Caco-2 (cell line): ENCODE data around the gene PHLPP1. TPM values are rescaled to one million over a fixed set of nuclear protein-coding genes. Genes with fewer than 3 reads are reported as not detected.
A peak's percentile ranks its signal among the peaks of the same experiment; 100 is the strongest.
"Not testable (repeated sequence)": the region's sequence is repeated elsewhere in the genome, so short reads cannot be mapped to it uniquely, and the experiment has no call there.

ENCODE experiments used
- BruUV-seq: library from RNA; stranded (reverse); fragments of 400-500 nt; replicated peaks from 2 replicates; lab custom pipeline; 2021; lab: Mats Ljungman, UMichigan
- CTCF ChIA-PET: fragments of 300-600 bp; sonication (Branson Sonifier 250); formaldehyde crosslinking; loops from one replicate; lab custom pipeline; 2022; ENCODE audit warnings: antibody characterized with exemption; lab: Charles Lee
- POLR2A ChIA-PET: fragments of 300-600 bp; sonication (Branson Sonifier 250); formaldehyde crosslinking; loops from one replicate; lab custom pipeline; 2022; ENCODE audit warnings: antibody characterized with exemption; lab: Charles Lee
- DNase-seq, 2 experiments: peaks; one replicate each; pipeline versions ENCODE4 v3.0.0 to v3.0.0-alpha.2; 2020 to 2022
- H3K27me3 ChIP-seq: replicated peaks from 2 replicates; pipeline ENCODE4 v1.6.0; 2011; ENCODE audit warnings: low read length; ENCODE audit not compliant: control insufficient read depth, insufficient read depth
- H3K36me3 ChIP-seq: 2 replicates; pipeline ENCODE4 v1.5.1; 2011; ENCODE audit warnings: low read length; ENCODE audit not compliant: control insufficient read depth, insufficient read depth
- H3K4me1 ChIP-seq: fragments of 250-450 bp; sonication (Bioruptor Pico); 2 replicates; pipeline ENCODE4 v1.5.1; 2020; ENCODE audit warnings: mild to moderate bottlenecking
- H3K4me3 ChIP-seq: 2 replicates; pipeline ENCODE4 v1.5.1; 2011; ENCODE audit warnings: low read depth, mild to moderate bottlenecking, control low read depth, low read length
- H3K9me3 ChIP-seq: fragments of 250-450 bp; sonication (Bioruptor Pico); 2 replicates; pipeline ENCODE4 v1.5.1; 2020; ENCODE audit warnings: mild to moderate bottlenecking, moderate library complexity
- H3K27ac Mint-ChIP-seq: one replicate; pipeline ENCODE4 v1.8.0; 2022; ENCODE audit warnings: mixed read lengths; ENCODE audit not compliant: unreplicated experiment
- H3K27me3 Mint-ChIP-seq: one replicate; pipeline ENCODE4 v1.8.0; 2022; ENCODE audit warnings: mixed read lengths; ENCODE audit not compliant: insufficient read depth, unreplicated experiment
- H3K36me3 Mint-ChIP-seq: one replicate; pipeline ENCODE4 v1.8.0; 2022; ENCODE audit warnings: mild to moderate bottlenecking, mixed read lengths; ENCODE audit not compliant: insufficient read depth, unreplicated experiment
- H3K4me1 Mint-ChIP-seq: one replicate; pipeline ENCODE4 v1.8.0; 2022; ENCODE audit warnings: low read depth, mixed read lengths; ENCODE audit not compliant: unreplicated experiment
- H3K4me3 Mint-ChIP-seq: one replicate; pipeline ENCODE4 v1.8.0; 2022; ENCODE audit warnings: mild to moderate bottlenecking, moderate library complexity, mixed read lengths; ENCODE audit not compliant: unreplicated experiment
- H3K9me3 Mint-ChIP-seq: one replicate; pipeline ENCODE4 v1.8.0; 2022; ENCODE audit warnings: mixed read lengths; ENCODE audit not compliant: unreplicated experiment
- intact Hi-C: fragments of 100-400 bp; cut with micrococcal nuclease; formaldehyde crosslinking; loops from one replicate; pipeline ENCODE4 v1.10.0; 2022; ENCODE audit not compliant: unreplicated experiment
- total RNA-seq: library from RNA; stranded (reverse); gene quantifications from 2 replicates; pipeline ENCODE4 v1.2.3, GENCODE V29; 2022
- TF ChIP-seq, protein P1 (sequence below), 2 experiments: fragments of 200-600 bp in 1 of 2; IDR thresholded peaks; 1 replicate in 1 of 2; 2 replicates in 1 of 2; pipeline versions ENCODE4 v1.5.1 to v1.8.0; 2011 to 2022; ENCODE audit warnings: antibody characterized with exemption in 1 of 2, control low read depth in 1 of 2, inconsistent platforms in 1 of 2, low read depth in 1 of 2, low read length in 1 of 2, mild to moderate bottlenecking in 1 of 2, moderate library complexity in 1 of 2; ENCODE audit not compliant: insufficient read depth in 1 of 2, severe bottlenecking in 1 of 2, unreplicated experiment in 1 of 2

The PHLPP1 gene
- total RNA-seq, 1 experiment from 2014 or later = 20.1 TPM

DNA sequence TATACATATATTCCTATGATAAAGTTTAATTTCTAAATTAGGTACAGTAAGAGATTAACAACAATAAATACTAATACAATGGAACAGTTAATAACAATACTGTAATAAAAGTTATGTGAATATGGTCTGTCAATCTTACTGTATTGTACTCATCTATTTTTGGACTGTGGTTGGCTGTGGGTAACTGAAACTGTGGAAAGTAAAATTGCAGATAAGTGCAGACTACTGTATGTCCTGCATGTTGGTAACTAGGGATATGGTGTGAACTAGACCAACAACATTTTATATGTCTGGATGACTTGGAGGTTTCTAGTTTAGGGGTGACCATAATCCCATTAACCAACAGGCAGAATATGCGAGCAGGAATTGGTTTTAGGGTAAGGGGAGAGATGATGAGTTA is 23.3 kb downstream of the PHLPP1 start:
- BruUV-seq = no TSS peak
- Histone ChIP-seq H3K4me3 (no peak overlapping the region), H3K36me3 (no peaks in the 10 kb centered on the region), H3K27me3 (no peaks in the 10 kb centered on the region), H3K9me3 (no peaks in the 10 kb centered on the region), H3K4me1 (peaks cover 14% of the 10 kb centered on the region; the same call in 1 of the 2 replicates)
- intact Hi-C loops = no loop called here
- TF ChIP-seq, protein P1, sequence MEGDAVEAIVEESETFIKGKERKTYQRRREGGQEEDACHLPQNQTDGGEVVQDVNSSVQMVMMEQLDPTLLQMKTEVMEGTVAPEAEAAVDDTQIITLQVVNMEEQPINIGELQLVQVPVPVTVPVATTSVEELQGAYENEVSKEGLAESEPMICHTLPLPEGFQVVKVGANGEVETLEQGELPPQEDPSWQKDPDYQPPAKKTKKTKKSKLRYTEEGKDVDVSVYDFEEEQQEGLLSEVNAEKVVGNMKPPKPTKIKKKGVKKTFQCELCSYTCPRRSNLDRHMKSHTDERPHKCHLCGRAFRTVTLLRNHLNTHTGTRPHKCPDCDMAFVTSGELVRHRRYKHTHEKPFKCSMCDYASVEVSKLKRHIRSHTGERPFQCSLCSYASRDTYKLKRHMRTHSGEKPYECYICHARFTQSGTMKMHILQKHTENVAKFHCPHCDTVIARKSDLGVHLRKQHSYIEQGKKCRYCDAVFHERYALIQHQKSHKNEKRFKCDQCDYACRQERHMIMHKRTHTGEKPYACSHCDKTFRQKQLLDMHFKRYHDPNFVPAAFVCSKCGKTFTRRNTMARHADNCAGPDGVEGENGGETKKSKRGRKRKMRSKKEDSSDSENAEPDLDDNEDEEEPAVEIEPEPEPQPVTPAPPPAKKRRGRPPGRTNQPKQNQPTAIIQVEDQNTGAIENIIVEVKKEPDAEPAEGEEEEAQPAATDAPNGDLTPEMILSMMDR (IDR thresholded peaks at IDR 0.05; ENCODE audit: insufficient read depth in 1 of 2, low read depth in 1 of 2, low read length in 1 of 2, severe bottlenecking in 1 of 2, unreplicated experiment in 1 of 2) = no peak
- Mint-ChIP-seq H3K27me3 (no peaks in the 10 kb centered on the region), H3K27ac (no peak overlapping the region), H3K4me3 (no peak overlapping the region), H3K36me3 (peaks cover 15% of the 10 kb centered on the region), H3K4me1 (peaks cover 28% of the 10 kb centered on the region), H3K9me3 (no peaks in the 10 kb centered on the region)
- no peak for DNase-seq
- ChIA-PET POLR2A (no interaction called here), CTCF (no interaction called here)

DNA sequence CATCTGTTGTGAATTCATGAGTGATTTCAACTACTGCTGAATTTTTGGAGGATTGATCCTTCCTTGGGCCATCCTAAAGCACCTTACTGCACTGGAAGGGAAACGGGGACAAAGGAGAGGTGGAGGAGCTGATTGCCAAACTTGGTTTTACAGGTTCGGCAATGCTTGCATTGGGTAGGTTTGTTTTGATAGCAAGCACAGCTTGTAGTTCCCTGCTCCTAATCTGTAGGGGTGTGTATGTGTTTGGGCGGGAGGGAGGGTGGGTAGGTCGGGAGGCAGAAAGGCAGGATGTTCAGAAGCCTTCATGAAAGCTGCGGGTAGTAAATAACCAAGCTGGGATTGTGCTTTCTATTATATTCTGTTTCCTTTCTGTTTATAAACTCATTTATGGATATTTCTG is 24.6 kb downstream of the PHLPP1 start:
- Histone ChIP-seq H3K9me3 (no peaks in the 10 kb centered on the region), H3K4me3 (no peak overlapping the region), H3K27me3 (no peaks in the 10 kb centered on the region), H3K4me1 (peaks cover 23% of the 10 kb centered on the region), H3K36me3 (no peaks in the 10 kb centered on the region)
- Mint-ChIP-seq H3K27ac (peak overlapping the region; percentile 53), H3K36me3 (peaks cover 15% of the 10 kb centered on the region), H3K27me3 (no peaks in the 10 kb centered on the region), H3K4me1 (peaks cover 37% of the 10 kb centered on the region), H3K4me3 (peak overlapping the region; percentile 35), H3K9me3 (no peaks in the 10 kb centered on the region)
- ChIA-PET CTCF (interaction anchor here (0.6 kb wide), 1 partner anchor 24 kb away, joined by 3 read pairs; no protein-coding TSS in a partner anchor), POLR2A (no interaction called here)
- DNase-seq = peak in 1 of 2 experiments; percentile 24
- TF ChIP-seq, protein P1 (IDR thresholded peaks at IDR 0.05; ENCODE audit: insufficient read depth in 1 of 2, low read depth in 1 of 2, low read length in 1 of 2, severe bottlenecking in 1 of 2, unreplicated experiment in 1 of 2) = no peak
- BruUV-seq = no TSS peak
- intact Hi-C loops = loop anchor here (5.0 kb wide), 1 partner anchor 47 kb away; no protein-coding TSS in a partner anchor

DNA sequence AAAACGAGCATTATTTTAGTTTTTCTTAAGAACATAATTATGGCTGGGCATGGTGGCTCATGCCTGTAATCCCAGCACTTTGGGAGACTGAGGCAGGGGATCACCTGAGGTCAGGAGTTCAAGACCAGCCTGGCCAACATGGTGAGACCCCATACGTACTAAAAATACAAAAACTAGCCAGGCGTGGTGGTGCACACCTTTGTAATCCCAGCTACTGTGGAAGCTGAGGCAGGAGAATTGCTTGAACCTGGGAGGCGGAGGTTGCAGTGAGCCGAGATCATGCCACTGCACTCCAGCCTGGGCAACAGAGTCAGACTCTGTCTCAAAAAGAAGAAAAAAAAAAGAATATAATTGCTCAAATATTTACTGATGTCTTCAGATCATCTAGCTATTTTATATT is 25.3 kb downstream of the PHLPP1 start:
- Mint-ChIP-seq H3K36me3 (peaks cover 15% of the 10 kb centered on the region), H3K27ac (peak overlapping the region; percentile 53), H3K4me1 (peaks cover 37% of the 10 kb centered on the region)
- peaks cover 28% of the 10 kb centered on the region for H3K4me1 ChIP-seq
- H3K4me3 ChIP-seq, H3K27me3 Mint-ChIP-seq, DNase-seq, BruUV-seq, CTCF ChIA-PET, H3K9me3 Mint-ChIP-seq, H3K9me3 ChIP-seq, H3K36me3 ChIP-seq, H3K4me3 Mint-ChIP-seq, H3K27me3 ChIP-seq, POLR2A ChIA-PET: not testable (repeated sequence)
- intact Hi-C loops = loop anchor here (1.0 to 5.0 kb wide), 2 partner anchors 25 to 47 kb away; partner anchors contain the start of gene PHLPP1
